Peyer's patch (tissue), 4 donors: ENCODE measurements around the gene HSD17B8. TPM values are rescaled to one million over a fixed set of nuclear protein-coding genes. Genes with fewer than 3 reads are reported as not detected.

ENCODE experiments used
- DNase-seq, 3 donors: peaks; one replicate each; pipeline ENCODE4 v3.0.0-alpha.2; 2017 to 2019
- H3K27ac ChIP-seq, 4 donors: fragments of 200-600 bp; sonication (generic); one replicate each; pipeline ENCODE4 v1.5.1; 2016 to 2019
- H3K27me3 ChIP-seq, 2 donors: fragments of 200-600 bp; sonication (generic); one replicate each; pipeline ENCODE4 v1.5.1; 2019
- H3K36me3 ChIP-seq, 3 donors: fragments of 200-600 bp; sonication (generic); one replicate each; pipeline ENCODE4 v1.5.1; 2016 to 2019
- H3K4me1 ChIP-seq, 4 donors: fragments of 200-600 bp; sonication (generic); one replicate each; pipeline ENCODE4 v1.5.1; 2016 to 2019
- H3K4me3 ChIP-seq, 4 donors: fragments of 200-600 bp; sonication (generic); 1 replicate in 3 of 4; 2 replicates in 1 of 4; pipeline ENCODE4 v1.5.1; 2016 to 2019; ENCODE audit warnings: mild to moderate bottlenecking in 1 of 4
- H3K9me3 ChIP-seq, 4 donors: fragments of 200-600 bp; sonication (generic); one replicate each; pipeline ENCODE4 v1.5.1; 2016 to 2019; ENCODE audit warnings: mild to moderate bottlenecking in 1 of 4
- POLR2A ChIP-seq, 2 donors: fragments of 450-650 bp; IDR thresholded peaks; one replicate each; pipeline ENCODE4 v1.5.1; 2017; ENCODE audit warnings: antibody characterized with exemption in 2 of 2, mild to moderate bottlenecking in 2 of 2, moderate library complexity in 2 of 2
- total RNA-seq, 4 donors: library from RNA; depleted of rRNA; stranded (reverse); fragments of >200 nt; gene quantifications; one replicate each; pipeline ENCODE4 v1.1.0, GENCODE V29; 2016
- TF ChIP-seq, protein P1 (sequence below), 6 experiments: fragments of 450-650 bp in 4 of 6; fragments of 200-600 bp in 2 of 6; sonication (generic) in 1 of 6; IDR thresholded peaks; one replicate each; pipeline ENCODE4 v1.5.1; 2017 to 2019; ENCODE audit warnings: antibody characterized with exemption in 6 of 6, mild to moderate bottlenecking in 3 of 6, moderate library complexity in 1 of 6

Gene HSD17B8
- total RNA-seq, 4 donors from 2014 or later: 26.4 to 58.0 (median 44.0) TPM

DNA sequence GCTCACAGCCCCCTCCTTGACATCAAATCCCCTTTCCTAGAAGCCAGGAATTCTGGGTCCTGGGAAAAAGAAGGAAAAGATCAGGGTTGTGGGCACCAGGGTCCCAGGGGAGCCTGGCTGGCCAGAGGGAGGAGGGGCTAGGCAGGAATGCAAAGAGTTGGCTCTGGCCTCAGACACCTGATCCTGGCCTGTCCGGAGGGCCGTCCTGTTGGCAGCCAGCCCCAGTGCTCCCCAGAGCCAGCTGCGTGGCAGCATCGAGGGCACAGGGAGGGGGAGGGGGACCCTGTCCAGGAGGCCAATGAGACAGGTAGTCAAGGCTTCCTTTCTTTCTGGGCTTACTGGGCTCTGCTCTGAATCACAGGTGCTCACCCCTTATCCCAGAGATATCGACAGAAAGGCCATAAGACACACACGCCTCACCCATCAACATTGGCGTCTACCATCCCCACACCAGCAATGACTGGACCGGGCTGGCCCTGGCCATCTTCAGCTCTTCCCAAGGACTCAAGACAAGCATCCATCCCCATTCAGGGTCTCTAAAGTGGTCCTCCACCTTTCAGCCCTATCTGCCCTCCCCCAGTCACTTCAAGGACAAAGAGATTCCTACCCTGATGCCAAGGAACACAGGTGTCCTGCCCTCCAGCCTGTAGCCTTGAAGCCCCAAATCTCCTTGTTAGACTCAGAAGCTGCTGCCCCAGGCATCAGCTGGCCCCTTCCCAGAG, 12.9 kb upstream of the HSD17B8 start:
- no peak for TF ChIP-seq POLR2A (IDR thresholded peaks at IDR 0.05)
- TF ChIP-seq, protein P1, sequence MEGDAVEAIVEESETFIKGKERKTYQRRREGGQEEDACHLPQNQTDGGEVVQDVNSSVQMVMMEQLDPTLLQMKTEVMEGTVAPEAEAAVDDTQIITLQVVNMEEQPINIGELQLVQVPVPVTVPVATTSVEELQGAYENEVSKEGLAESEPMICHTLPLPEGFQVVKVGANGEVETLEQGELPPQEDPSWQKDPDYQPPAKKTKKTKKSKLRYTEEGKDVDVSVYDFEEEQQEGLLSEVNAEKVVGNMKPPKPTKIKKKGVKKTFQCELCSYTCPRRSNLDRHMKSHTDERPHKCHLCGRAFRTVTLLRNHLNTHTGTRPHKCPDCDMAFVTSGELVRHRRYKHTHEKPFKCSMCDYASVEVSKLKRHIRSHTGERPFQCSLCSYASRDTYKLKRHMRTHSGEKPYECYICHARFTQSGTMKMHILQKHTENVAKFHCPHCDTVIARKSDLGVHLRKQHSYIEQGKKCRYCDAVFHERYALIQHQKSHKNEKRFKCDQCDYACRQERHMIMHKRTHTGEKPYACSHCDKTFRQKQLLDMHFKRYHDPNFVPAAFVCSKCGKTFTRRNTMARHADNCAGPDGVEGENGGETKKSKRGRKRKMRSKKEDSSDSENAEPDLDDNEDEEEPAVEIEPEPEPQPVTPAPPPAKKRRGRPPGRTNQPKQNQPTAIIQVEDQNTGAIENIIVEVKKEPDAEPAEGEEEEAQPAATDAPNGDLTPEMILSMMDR (IDR thresholded peaks at IDR 0.05): no peak
- H3K4me1 ChIP-seq: peaks cover 0 to 15% (median 10%) of the 10 kb centered on the region in 4 donors
- H3K4me3 ChIP-seq: no peak overlapping the region
- peaks cover 0 to 9% of the 10 kb centered on the region in 2 donors for H3K27me3 ChIP-seq
- H3K36me3 ChIP-seq: peaks cover 0 to 26% (median 3%) of the 10 kb centered on the region in 3 donors
- no peak for DNase-seq
- no peak overlapping the region for H3K27ac ChIP-seq
- no peaks in the 10 kb centered on the region for H3K9me3 ChIP-seq

GRCh38 chr6:33192105-33192646, 12.3 kb upstream of the HSD17B8 start, which contains the start of gene COL11A2:
COL11A2 (minus strand) TSS chr6:33192467; CDS start chr6:33192240, 227 bp downstream.
- H3K4me3 ChIP-seq: peak within 1 kb of the TSS; percentile 19 to 52 (median 48)
- H3K4me1 ChIP-seq: peaks cover 0 to 15% (median 10%) of the 10 kb centered on the region in 4 donors
- TF ChIP-seq, protein P1 (IDR thresholded peaks at IDR 0.05): no peak
- TF ChIP-seq POLR2A (IDR thresholded peaks at IDR 0.05): no peak
- peaks cover 0 to 32% (median 3%) of the 10 kb centered on the region in 3 donors for H3K36me3 ChIP-seq
- no peaks in the 10 kb centered on the region for H3K9me3 ChIP-seq
- DNase-seq: no peak
- H3K27ac ChIP-seq: peak within 1 kb of the TSS in 2 of 4 donors; percentile 22 to 42
- H3K27me3 ChIP-seq: peaks cover 0 to 9% of the 10 kb centered on the region in 2 donors

DNA sequence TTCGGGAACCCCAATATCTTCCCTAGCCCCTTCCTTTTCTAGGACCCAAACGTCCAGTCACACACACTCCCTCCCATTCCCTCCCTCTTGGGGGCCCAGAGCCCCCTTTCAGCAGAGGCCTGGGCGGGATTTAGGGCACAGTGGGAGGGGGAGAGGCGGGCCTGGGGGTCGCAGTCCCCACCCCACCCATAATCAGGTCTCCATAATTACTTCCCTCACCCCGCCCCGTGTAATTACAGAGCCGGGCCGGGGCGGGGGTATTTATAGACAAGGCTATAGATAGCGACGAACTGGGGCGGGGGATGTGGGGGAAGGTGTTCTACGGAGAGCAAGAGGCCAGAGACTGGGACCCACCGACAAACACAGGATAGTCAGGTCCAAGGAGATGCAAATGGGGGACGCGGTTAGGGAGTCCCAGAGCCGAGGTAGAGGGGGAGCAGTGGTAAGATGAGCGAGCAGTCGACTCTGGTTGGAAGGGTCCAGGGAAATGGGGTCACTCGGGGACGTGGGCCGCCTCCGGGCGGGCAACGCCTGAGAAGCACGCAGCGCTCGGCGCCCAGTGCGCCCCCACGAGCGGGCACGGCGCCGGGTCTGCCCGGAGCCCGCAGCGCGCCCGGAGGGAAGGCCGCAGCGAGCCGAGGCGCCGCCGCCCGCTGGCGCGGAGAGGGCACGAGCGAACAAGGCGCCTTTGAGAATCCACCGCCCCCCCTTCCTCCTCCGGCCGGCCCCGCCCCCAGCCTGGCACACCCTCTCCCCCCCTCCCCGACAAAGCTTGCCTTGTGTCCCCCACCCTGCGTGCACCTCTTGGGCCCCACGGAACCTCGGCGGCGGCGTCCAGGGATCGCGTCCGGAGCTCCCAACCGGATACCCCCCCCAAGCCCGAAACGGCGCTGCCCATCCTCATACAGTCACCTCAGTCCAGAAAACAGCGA, 11.5 kb upstream of the HSD17B8 start:
- peak overlapping the region in 2 of 4 donors; percentile 22 to 42 for H3K27ac ChIP-seq
- DNase-seq: no peak
- H3K9me3 ChIP-seq: no peaks in the 10 kb centered on the region
- H3K4me3 ChIP-seq: peak overlapping the region; percentile 19 to 52 (median 48)
- peaks cover 0 to 9% of the 10 kb centered on the region in 2 donors for H3K27me3 ChIP-seq
- TF ChIP-seq POLR2A (IDR thresholded peaks at IDR 0.05): no peak
- TF ChIP-seq, protein P1 (IDR thresholded peaks at IDR 0.05): no peak
- H3K36me3 ChIP-seq: peaks cover 0 to 34% (median 3%) of the 10 kb centered on the region in 3 donors
- peaks cover 0 to 20% (median 10%) of the 10 kb centered on the region in 4 donors for H3K4me1 ChIP-seq

GRCh38 chr6:33193619-33194018, 10.8 kb upstream of the HSD17B8 start:
- H3K27ac ChIP-seq: peak overlapping the region in 1 of 4 donors; percentile 22
- H3K4me1 ChIP-seq: peaks cover 0 to 26% (median 10%) of the 10 kb centered on the region in 4 donors
- H3K36me3 ChIP-seq: peaks cover 0 to 34% (median 3%) of the 10 kb centered on the region in 3 donors
- H3K9me3 ChIP-seq: no peaks in the 10 kb centered on the region
- peaks cover 0 to 9% of the 10 kb centered on the region in 2 donors for H3K27me3 ChIP-seq
- TF ChIP-seq POLR2A (IDR thresholded peaks at IDR 0.05): no peak
- TF ChIP-seq, protein P1 (IDR thresholded peaks at IDR 0.05): no peak
- H3K4me3 ChIP-seq: peak overlapping the region in 1 of 4 donors; percentile 48
- no peak for DNase-seq

DNA sequence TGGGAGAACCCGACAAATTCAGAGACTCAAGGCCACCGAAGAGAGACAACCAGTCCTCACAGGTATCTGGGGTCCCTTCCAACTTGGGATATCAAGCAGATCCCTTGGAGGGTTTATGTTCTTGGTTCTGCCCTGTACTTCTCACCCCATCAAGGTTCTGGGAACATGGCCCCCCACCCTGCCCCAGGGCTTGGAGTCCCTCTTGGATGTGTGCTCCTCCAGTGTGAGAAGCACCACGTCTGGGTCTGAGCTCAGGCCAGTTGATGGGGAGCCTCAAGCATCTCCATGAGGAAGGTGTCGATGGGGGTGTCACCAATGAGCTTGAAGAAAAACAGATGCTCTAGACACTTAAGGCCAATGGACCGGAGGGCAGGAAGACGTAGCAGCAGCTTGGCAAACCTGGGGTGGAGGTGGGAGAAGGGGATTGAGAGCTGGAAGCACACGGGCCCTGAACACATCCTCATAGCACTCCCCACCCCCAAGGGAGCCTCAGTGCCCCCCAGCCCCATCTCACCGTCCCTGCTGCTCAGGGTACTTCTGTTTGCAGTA, 9.9 kb upstream of the HSD17B8 start:
- TF ChIP-seq, protein P1 (IDR thresholded peaks at IDR 0.05): no peak
- TF ChIP-seq POLR2A (IDR thresholded peaks at IDR 0.05): no peak
- peaks cover 0 to 35% (median 15%) of the 10 kb centered on the region in 4 donors for H3K4me1 ChIP-seq
- peaks cover 0 to 9% of the 10 kb centered on the region in 2 donors for H3K27me3 ChIP-seq
- peaks cover 0 to 34% (median 3%) of the 10 kb centered on the region in 3 donors for H3K36me3 ChIP-seq
- H3K9me3 ChIP-seq: no peaks in the 10 kb centered on the region
- no peak overlapping the region for H3K27ac ChIP-seq
- H3K4me3 ChIP-seq: no peak overlapping the region
- peak in 1 of 3 donors; percentile 37 for DNase-seq
